ENCODE results near the gene RPE65. TPM values are rescaled to one million over a fixed set of nuclear protein-coding genes. Genes with fewer than 3 reads are reported as not detected.
A peak's percentile ranks its signal among the peaks of the same experiment; 100 is the strongest.

RPE65 gene
- total and polyA plus RNA-seq, 2 of the 8 experiments (the other 6 are each of a cell fraction or from before 2014, with no cell fraction given): not detected

- ChIA-PET CTCF (ENCODE audit: partially characterized antibody) (no interaction called here), POLR2A (ENCODE audit: partially characterized antibody) (no interaction called here)
- Histone ChIP-seq H3K79me2 (ENCODE audit: control insufficient read depth in 1 of 2, insufficient read depth in 2 of 2, low read length in 2 of 2) (no peaks in the 10 kb centered on the region), H2AFZ (ENCODE audit: low read length) (no peak overlapping the region), H2AK5ac (ENCODE audit: low read depth, low read length) (no peak overlapping the region), H3K23me2 (ENCODE audit: low read depth, low read length) (no peaks in the 10 kb centered on the region), H2BK15ac (ENCODE audit: low read length) (no peak overlapping the region), H4K5ac (ENCODE audit: insufficient read length, low read depth, low read length) (no peak overlapping the region), H3K79me1 (ENCODE audit: low read depth, low read length) (no peaks in the 10 kb centered on the region), H2BK20ac (ENCODE audit: low read length) (no peak overlapping the region), H3K9me3 (ENCODE audit: insufficient read depth in 2 of 2, low read depth in 1 of 2, low read length in 1 of 2) (0 out of 4 replicates have a peak, but pooled peaks cover 0 to 3% of the 10 kb centered on the region in 2 experiments), H2BK120ac (replicated peaks; ENCODE audit: low read depth, low read length) (no peak overlapping the region), H3K4ac (replicated peaks; ENCODE audit: insufficient read length, low read depth, low read length) (no peak overlapping the region), H3K4me3 (ENCODE audit: extremely low read depth in 1 of 4, insufficient read depth in 2 of 4, low read depth in 3 of 4, low read length in 4 of 4) (no peak overlapping the region), H4K20me1 (replicated peaks in 1 of 2; ENCODE audit: control insufficient read depth in 1 of 2, insufficient read depth in 2 of 2, low read length in 2 of 2) (no peaks in the 10 kb centered on the region), H3K36me3 (ENCODE audit: control insufficient read depth in 2 of 4, insufficient read depth in 4 of 4, low read length in 3 of 4) (no peaks in the 10 kb centered on the region), H4K91ac (replicated peaks; ENCODE audit: insufficient read length, low read length) (no peak overlapping the region), H2BK5ac (ENCODE audit: low read depth, low read length) (no peak overlapping the region), H3K27ac (ENCODE audit: low read depth, low read length) (no peak overlapping the region), H4K8ac (ENCODE audit: extremely low read depth, insufficient read depth, low read length) (no peak overlapping the region), H3K14ac (ENCODE audit: insufficient read length) (no peak overlapping the region), H2BK12ac (ENCODE audit: low read depth, low read length) (no peak overlapping the region), H3K4me2 (ENCODE audit: insufficient read depth in 1 of 2, low read depth in 2 of 2, low read length in 2 of 2) (peak overlapping the region in 1 of 2 experiments; percentile 43; a peak in 1 of 4 replicates), H3K9ac (replicated peaks in 1 of 4; ENCODE audit: extremely low read depth in 1 of 4, low read depth in 3 of 4, low read length in 3 of 4) (no peak overlapping the region), H3K56ac (replicated peaks; ENCODE audit: insufficient read length, low read depth, low read length) (no peak overlapping the region), H3K18ac (ENCODE audit: extremely low read depth, low read length) (no peak overlapping the region), H3K23ac (ENCODE audit: insufficient read length) (no peak overlapping the region), H3K4me1 (replicated peaks in 1 of 4; ENCODE audit: control insufficient read depth in 3 of 4, insufficient read depth in 4 of 4, low read length in 3 of 4) (peaks cover 0 to 6% (median 2%) of the 10 kb centered on the region in 4 experiments; a peak in 2 of 7 replicates), H3K27me3 (replicated peaks in 1 of 4; ENCODE audit: control insufficient read depth in 3 of 4, extremely low read depth in 1 of 4, insufficient read depth in 3 of 4, low read length in 3 of 4) (no peaks in the 10 kb centered on the region)
- no peak for TF ChIP-seq ZNF274 (IDR thresholded peaks at IDR 0.05; ENCODE audit: borderline replicate concordance, extremely low read depth, low read length)
- TF ChIP-seq TEAD4 (IDR thresholded peaks at IDR 0.05; ENCODE audit: low read depth, low read length): peak; percentile 70; the same call in 1 of the 2 replicates
- TF ChIP-seq SP2 (IDR thresholded peaks at IDR 0.05; ENCODE audit: low read length): no peak
- TF ChIP-seq HDAC2 (IDR thresholded peaks at IDR 0.05; ENCODE audit: borderline replicate concordance in 1 of 2, low read depth in 2 of 2, low read length in 2 of 2): no peak
- no peak for TF ChIP-seq RAD21 (IDR thresholded peaks at IDR 0.05 in 1 of 2, conservative IDR thresholded peaks at IDR 0.05 in 1 of 2; ENCODE audit: low read depth in 2 of 2, low read length in 2 of 2)
- no peak for TF ChIP-seq BACH1 (IDR thresholded peaks at IDR 0.05; ENCODE audit: low read length)
- no peak for TF ChIP-seq JUND (IDR thresholded peaks at IDR 0.05; ENCODE audit: low read length)
- peak; percentile 77 for TF ChIP-seq NANOG (IDR thresholded peaks at IDR 0.05; ENCODE audit: insufficient read depth, low read depth, low read length, poor library complexity, severe bottlenecking)
- TF ChIP-seq EGR1 (IDR thresholded peaks at IDR 0.05; ENCODE audit: borderline replicate concordance, low read depth, low read length): no peak
- no peak for TF ChIP-seq CREB1 (IDR thresholded peaks at IDR 0.05)
- 53% methylated on average over 6 of the region's 6 CpGs; no CpG with 5 or more reads in 1 of the 2 experiments for WGBS, 2 experiments (ENCODE audit: extremely low coverage in 1 of 2, insufficient coverage in 1 of 2, insufficient read length in 1 of 2, insufficient replicate concordance in 2 of 2, low coverage in 1 of 2, low lambda C conversion rate in 2 of 2, missing lambda C conversion rate in 1 of 2)
- no peak for FAIRE-seq
- DNase-seq (ENCODE audit: low read depth in 1 of 2, low spot score in 2 of 2): no peak
These were observed 15.1 kb upstream of the RPE65 start for GRCh38 chr1:68464891-68465290.

All from H1 (cell line).